Measurements from ENCODE around the gene WDR33.

WDR33 gene

GRCh38 chr2:127670055-127670956 lies 140.7 kb downstream of the WDR33 start:
- DNase-seq = no peak

GRCh38 chr2:127669056-127669455 lies 141.9 kb downstream of the WDR33 start:
- no peak for DNase-seq

- DNase-seq = no peak
Measured at GRCh38 chr2:127665267-127665893, 145.6 kb downstream of the WDR33 start.

GRCh38 chr2:127664895-127665225 lies 146.1 kb downstream of the WDR33 start:
- DNase-seq = no peak

- DNase-seq = no peak
Measured at GRCh38 chr2:127664065-127664894, 146.7 kb downstream of the WDR33 start.

- DNase-seq = no peak
Measured at GRCh38 chr2:127663566-127664064, 147.4 kb downstream of the WDR33 start.

- no peak for DNase-seq
Measured at GRCh38 chr2:127662937-127663565, 147.9 kb downstream of the WDR33 start.

GRCh38 chr2:127661949-127662510 lies 148.9 kb downstream of the WDR33 start:
- DNase-seq = no peak

GRCh38 chr2:127661072-127661649 lies 149.8 kb downstream of the WDR33 start:
- no peak for DNase-seq

- DNase-seq = no peak
Measured at GRCh38 chr2:127660291-127660578, 150.7 kb downstream of the WDR33 start.

- no peak for DNase-seq
Measured at GRCh38 chr2:127659408-127660290, 151.3 kb downstream of the WDR33 start.

GRCh38 chr2:127658641-127659407 lies 152.1 kb downstream of the WDR33 start:
- no peak for DNase-seq

- no peak for DNase-seq
Measured at GRCh38 chr2:127658146-127658545, 152.8 kb downstream of the WDR33 start.

GRCh38 chr2:127657232-127657595 lies 153.8 kb downstream of the WDR33 start:
- no peak for DNase-seq

- no peak for DNase-seq
Measured at GRCh38 chr2:127656569-127657231, 154.3 kb downstream of the WDR33 start.

GRCh38 chr2:127655209-127656073 lies 155.5 kb downstream of the WDR33 start:
- DNase-seq = no peak

- DNase-seq = no peak
Measured at GRCh38 chr2:127654838-127655175, 156.2 kb downstream of the WDR33 start.

- DNase-seq = no peak
Measured at GRCh38 chr2:127654084-127654837, 156.7 kb downstream of the WDR33 start.

All from NCI-H1436 (cell line).